HFFc6 (cell line): ENCODE results near the gene COASY. TPM values are rescaled to one million over a fixed set of nuclear protein-coding genes. Genes with fewer than 3 reads are reported as not detected.
"Not testable (repeated sequence)": the region's sequence is repeated elsewhere in the genome, so short reads cannot be mapped to it uniquely, and the experiment has no call there.

Experiments used
- DNase-seq: peaks from one replicate; pipeline ENCODE4 v3.0.0-alpha.2; 2018
- H3K27ac Mint-ChIP-seq: 2 replicates; pipeline ENCODE4 v1.8.0; 2020; ENCODE audit warnings: mild to moderate bottlenecking, mixed read lengths
- H3K27me3 Mint-ChIP-seq: 2 replicates; pipeline ENCODE4 v1.8.0; 2021; ENCODE audit warnings: mild to moderate bottlenecking, moderate library complexity, mixed read lengths; ENCODE audit not compliant: insufficient read depth
- H3K36me3 Mint-ChIP-seq: 2 replicates; pipeline ENCODE4 v1.8.0; 2021; ENCODE audit warnings: low read depth, mixed read lengths
- H3K4me1 Mint-ChIP-seq: 2 replicates; pipeline ENCODE4 v1.8.0; 2020; ENCODE audit warnings: low read depth, mixed read lengths
- H3K4me3 Mint-ChIP-seq: 2 replicates; pipeline ENCODE4 v1.8.0; 2020; ENCODE audit warnings: mild to moderate bottlenecking, moderate library complexity, mixed read lengths
- H3K9me3 Mint-ChIP-seq: 2 replicates; pipeline ENCODE4 v1.8.0; 2020; ENCODE audit warnings: mild to moderate bottlenecking, mixed read lengths
- CTCF ChIP-seq: fragments of 200-600 bp; sonication (generic); IDR thresholded peaks from 2 replicates; pipeline ENCODE4 v1.5.0; 2021; ENCODE audit warnings: antibody characterized with exemption, mild to moderate bottlenecking
- total RNA-seq, 6 experiments: library from RNA; stranded (reverse); fragmentation: NEBNext Ultra II Directional; extraction: Animal tissue kit (Norgen Biotek cat#: 25700); gene quantifications; 2 replicates in 1 of 6; 3 replicates in 5 of 6; pipeline ENCODE4 v1.2.3, GENCODE V29; 2021

The COASY gene
- total RNA-seq, 6 experiments from 2014 or later = 64.6 to 77.6 (median 71.1) TPM

GRCh38 chr17:42543190-42544079 lies 18.5 kb upstream of the COASY start:
- TF ChIP-seq CTCF = no peak
- no peak for DNase-seq
- peaks cover 3% of the 10 kb centered on the region for H3K27me3 Mint-ChIP-seq
- no peak overlapping the region for H3K27ac Mint-ChIP-seq
- no peaks in the 10 kb centered on the region; the same call in 1 of the 2 replicates for H3K4me1 Mint-ChIP-seq
- H3K9me3 Mint-ChIP-seq = no peaks in the 10 kb centered on the region
- peaks cover 20% of the 10 kb centered on the region for H3K36me3 Mint-ChIP-seq
- no peak overlapping the region for H3K4me3 Mint-ChIP-seq

GRCh38 chr17:42544874-42545283 lies 17.1 kb upstream of the COASY start:
- no peak for DNase-seq
- no peak overlapping the region for H3K4me3 Mint-ChIP-seq
- H3K36me3 Mint-ChIP-seq = peaks cover 14% of the 10 kb centered on the region
- H3K9me3 Mint-ChIP-seq = no peaks in the 10 kb centered on the region
- H3K27ac Mint-ChIP-seq = no peak overlapping the region
- peaks cover 3% of the 10 kb centered on the region for H3K27me3 Mint-ChIP-seq
- H3K4me1 Mint-ChIP-seq = peaks cover 9% of the 10 kb centered on the region; the same call in 1 of the 2 replicates
- no peak for TF ChIP-seq CTCF

- H3K36me3 Mint-ChIP-seq, H3K9me3 Mint-ChIP-seq, H3K27me3 Mint-ChIP-seq, H3K4me1 Mint-ChIP-seq, DNase-seq, H3K4me3 Mint-ChIP-seq: not testable (repeated sequence)
- peak overlapping the region; percentile 56 for H3K27ac Mint-ChIP-seq
Measured at GRCh38 chr17:42545755-42546505, 16.0 kb upstream of the COASY start.

GRCh38 chr17:42547001-42547461 lies 14.9 kb upstream of the COASY start:
- H3K9me3 Mint-ChIP-seq = no peaks in the 10 kb centered on the region
- peaks cover 3% of the 10 kb centered on the region for H3K27me3 Mint-ChIP-seq
- no peak for DNase-seq
- no peak overlapping the region for H3K27ac Mint-ChIP-seq
- H3K4me3 Mint-ChIP-seq = no peak overlapping the region
- H3K36me3 Mint-ChIP-seq = 0 out of 2 replicates have a peak, but pooled peaks cover 4% of the 10 kb centered on the region
- H3K4me1 Mint-ChIP-seq = peaks cover 9% of the 10 kb centered on the region; the same call in 1 of the 2 replicates
- TF ChIP-seq CTCF = no peak

GRCh38 chr17:42547698-42548069 lies 14.3 kb upstream of the COASY start:
- DNase-seq = no peak
- TF ChIP-seq CTCF = no peak
- Mint-ChIP-seq H3K27me3 (peaks cover 3% of the 10 kb centered on the region), H3K4me3 (no peak overlapping the region), H3K36me3 (0 out of 2 replicates have a peak, but pooled peaks cover 4% of the 10 kb centered on the region), H3K27ac (no peak overlapping the region), H3K4me1 (peaks cover 9% of the 10 kb centered on the region; the same call in 1 of the 2 replicates), H3K9me3 (no peaks in the 10 kb centered on the region)
